RWPE1 (cell line): ENCODE measurements around the gene FAM83F.

Experiments used
- CTCF ChIA-PET: fragments of 350-600 bp; sonication (Branson Sonifier 250); formaldehyde crosslinking; extraction: SDS; loops from one replicate; lab custom pipeline; 2021; lab: Yijun Ruan, JAX
- POLR2A ChIA-PET: fragments of 400-600 bp; formaldehyde crosslinking; extraction: SDS; loops from one replicate; lab custom pipeline; 2020; ENCODE audit warnings: antibody characterized with exemption; ENCODE audit not compliant: low non-redundant PET; lab: Yijun Ruan, JAX
- DNase-seq: peaks from one replicate; pipeline ENCODE4 v3.0.0; 2012; ENCODE audit warnings: low spot score
- H3K27ac ChIP-seq: fragments of 450-650 bp; 2 replicates; pipeline ENCODE4 v1.5.1; 2017
- TF ChIP-seq, protein P1 (sequence below): fragments of 450-650 bp; conservative IDR thresholded peaks from 2 replicates; pipeline ENCODE4 v1.5.1; 2017; ENCODE audit warnings: low read depth, mild to moderate bottlenecking

FAM83F gene

DNA sequence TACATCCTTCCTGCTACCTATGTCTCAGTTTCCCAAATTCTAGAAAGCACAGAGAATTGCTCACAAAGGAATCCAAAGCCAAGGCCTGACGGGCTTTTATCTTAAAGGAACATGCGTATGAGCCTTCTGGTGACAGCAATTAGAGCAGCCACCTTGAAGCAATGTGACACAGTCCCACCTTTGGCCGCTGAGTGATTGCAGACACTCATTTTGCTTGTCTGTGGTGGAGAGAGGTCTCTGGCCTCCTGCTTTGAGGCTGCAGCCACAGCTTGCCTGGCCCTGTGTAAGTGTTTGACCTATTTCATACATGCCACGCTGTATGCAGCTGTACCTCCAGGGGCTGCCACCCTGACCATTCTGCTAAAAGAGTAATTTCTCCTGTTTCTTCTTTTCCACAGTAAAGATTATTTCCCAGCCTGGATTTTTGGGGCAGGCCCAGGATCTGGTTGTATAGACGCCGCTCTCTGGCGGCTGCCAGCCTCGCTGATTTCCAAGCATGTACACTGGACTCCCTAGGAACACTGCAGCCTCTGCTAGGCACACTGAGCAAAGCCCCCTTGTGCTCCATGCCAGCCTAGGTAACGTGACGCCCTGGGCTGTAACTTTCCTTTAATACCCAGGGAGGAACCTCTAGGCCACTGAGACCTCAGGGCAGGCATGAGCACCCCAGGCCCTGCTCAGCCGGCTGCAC is 35.7 kb upstream of the FAM83F start:
- TF ChIP-seq, protein P1, sequence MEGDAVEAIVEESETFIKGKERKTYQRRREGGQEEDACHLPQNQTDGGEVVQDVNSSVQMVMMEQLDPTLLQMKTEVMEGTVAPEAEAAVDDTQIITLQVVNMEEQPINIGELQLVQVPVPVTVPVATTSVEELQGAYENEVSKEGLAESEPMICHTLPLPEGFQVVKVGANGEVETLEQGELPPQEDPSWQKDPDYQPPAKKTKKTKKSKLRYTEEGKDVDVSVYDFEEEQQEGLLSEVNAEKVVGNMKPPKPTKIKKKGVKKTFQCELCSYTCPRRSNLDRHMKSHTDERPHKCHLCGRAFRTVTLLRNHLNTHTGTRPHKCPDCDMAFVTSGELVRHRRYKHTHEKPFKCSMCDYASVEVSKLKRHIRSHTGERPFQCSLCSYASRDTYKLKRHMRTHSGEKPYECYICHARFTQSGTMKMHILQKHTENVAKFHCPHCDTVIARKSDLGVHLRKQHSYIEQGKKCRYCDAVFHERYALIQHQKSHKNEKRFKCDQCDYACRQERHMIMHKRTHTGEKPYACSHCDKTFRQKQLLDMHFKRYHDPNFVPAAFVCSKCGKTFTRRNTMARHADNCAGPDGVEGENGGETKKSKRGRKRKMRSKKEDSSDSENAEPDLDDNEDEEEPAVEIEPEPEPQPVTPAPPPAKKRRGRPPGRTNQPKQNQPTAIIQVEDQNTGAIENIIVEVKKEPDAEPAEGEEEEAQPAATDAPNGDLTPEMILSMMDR, result no peak
- H3K27ac ChIP-seq, result no peak overlapping the region
- DNase-seq, result no peak
- ChIA-PET POLR2A (no interaction called here), CTCF (interaction anchor here (0.6 to 0.7 kb wide), 4 partner anchors 37 to 236 kb away, joined by 3 to 4 read pairs (median 4); no protein-coding TSS in a partner anchor)

DNA sequence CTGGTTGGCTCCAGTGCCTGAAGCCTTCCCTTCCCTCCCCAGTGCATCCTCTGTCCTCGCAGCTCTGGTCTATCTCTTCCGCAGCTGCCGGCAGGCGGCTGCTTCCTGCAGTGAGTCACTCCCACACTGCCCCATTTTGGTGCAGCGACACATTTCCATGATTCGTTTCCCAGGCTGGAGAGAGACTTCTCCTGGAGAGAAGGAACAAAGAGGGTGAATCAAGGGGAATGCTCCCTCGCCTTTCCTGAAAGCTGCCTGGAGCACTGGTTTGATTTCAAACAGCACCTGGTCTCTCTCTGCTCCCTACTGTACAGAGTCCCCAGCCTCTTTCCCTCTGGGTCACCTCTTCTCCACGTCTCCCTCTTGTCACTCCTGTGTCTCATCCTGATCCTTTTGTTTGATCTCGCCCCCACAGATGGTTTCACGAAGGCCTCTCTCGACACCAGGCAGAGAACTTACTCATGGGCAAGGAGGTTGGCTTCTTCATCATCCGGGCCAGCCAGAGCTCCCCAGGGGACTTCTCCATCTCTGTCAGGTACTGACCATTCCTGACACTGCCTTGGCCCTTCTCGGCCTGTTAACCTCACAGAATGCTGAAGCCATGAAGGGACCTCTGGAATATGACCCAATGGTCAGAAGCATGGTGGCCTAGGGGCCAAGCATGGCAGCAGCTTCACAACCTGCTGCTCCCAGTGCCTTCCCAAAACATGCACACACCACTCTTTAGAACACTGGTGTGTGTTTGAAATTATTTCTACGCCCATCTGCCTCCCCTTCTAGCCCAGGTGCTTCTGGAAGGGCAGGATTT is 34.9 kb upstream of the FAM83F start, which contains the start of gene TMA7B:
Gene TMA7B (plus strand): TSS at position 758 of the 808 bp plus-strand sequence. CDS start 3,978 bp downstream, outside the sequence.
- DNase-seq, result peak; percentile 20
- CTCF ChIA-PET, result interaction anchor here (0.6 to 0.7 kb wide), 4 partner anchors 36 to 237 kb away, joined by 3 to 4 read pairs (median 4); no protein-coding TSS in a partner anchor
- no peak within 1 kb of the TSS for H3K27ac ChIP-seq
- TF ChIP-seq, protein P1, result no peak
- POLR2A ChIA-PET, result no interaction called here

DNA sequence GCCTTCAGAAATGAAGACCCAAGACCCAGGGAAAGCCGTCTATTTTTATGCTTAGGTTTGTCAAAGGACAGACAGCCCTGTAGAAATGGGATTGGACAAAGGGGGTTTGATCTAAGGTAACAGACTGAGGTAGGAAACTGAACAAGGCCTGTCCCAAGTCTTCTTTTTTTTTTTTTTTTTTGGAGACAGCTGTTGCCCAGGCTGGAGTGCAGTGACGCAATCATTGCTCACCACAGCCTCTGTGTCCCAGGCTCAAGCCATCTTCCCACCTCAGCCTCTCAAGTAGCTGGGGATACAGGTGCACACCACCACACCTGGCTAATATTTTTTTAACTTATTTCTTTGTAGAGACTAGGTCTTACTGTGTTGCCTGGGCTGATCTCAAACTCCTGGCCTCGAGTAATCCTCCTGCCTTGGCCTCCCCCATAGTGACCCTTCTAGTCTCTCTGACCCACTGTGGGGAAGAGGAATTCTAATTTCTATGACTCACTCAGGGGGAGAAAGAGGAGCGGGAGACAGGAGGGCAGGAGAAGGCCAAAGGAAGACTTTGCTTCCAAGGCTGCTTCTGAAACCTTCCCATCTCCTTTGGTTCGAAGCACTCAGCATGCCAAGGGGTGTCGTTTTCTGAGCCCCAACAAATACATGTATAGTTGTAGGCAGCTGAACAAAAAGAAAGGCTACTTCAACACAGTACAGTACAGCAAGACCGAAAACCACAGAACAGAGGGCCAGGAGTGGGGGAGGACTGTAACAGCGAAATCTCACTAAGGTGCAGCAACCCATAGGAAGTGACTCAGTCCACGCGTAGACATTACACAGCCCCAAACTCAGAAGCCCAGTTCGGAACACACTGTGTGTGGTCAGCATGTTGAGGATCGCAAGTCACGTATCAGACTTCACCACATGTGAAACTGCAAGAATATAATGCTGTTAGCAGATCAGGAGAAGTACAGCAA is 33.7 kb upstream of the FAM83F start:
- DNase-seq, result no peak
- ChIA-PET POLR2A (interaction anchor here (0.6 kb wide), 1 partner anchor 12 kb away, joined by 5 read pairs; no protein-coding TSS in a partner anchor), CTCF (no interaction called here)
- TF ChIP-seq, protein P1, result no peak
- no peak overlapping the region for H3K27ac ChIP-seq

DNA sequence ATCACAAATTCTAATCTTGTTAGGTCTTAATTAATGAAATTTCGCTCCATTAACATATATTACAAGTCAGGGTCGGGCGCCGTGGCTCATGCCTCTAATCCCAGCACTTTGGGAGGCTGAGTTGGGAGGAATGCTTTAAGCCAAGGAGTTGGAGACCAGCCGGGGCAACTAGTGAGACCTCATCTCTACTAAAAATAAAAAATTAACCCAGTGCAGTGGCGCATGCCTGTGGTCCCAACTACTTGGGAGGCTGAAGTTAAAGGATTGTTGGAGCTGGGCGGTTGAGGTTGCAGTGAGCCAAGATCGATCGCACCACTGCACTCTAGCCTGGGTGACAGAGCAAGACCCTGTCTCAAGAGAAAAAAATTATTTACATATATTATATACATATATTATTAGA is 32.7 kb upstream of the FAM83F start:
- CTCF ChIA-PET, result interaction anchor here (0.7 kb wide), 1 partner anchor 241 kb away, joined by 3 read pairs; no protein-coding TSS in a partner anchor
- POLR2A ChIA-PET, result interaction anchor here (0.6 kb wide), 1 partner anchor 1281 kb away, joined by 5 read pairs; no protein-coding TSS in a partner anchor
- DNase-seq, result no peak
- H3K27ac ChIP-seq, result no peak overlapping the region
- TF ChIP-seq, protein P1, result no peak

DNA sequence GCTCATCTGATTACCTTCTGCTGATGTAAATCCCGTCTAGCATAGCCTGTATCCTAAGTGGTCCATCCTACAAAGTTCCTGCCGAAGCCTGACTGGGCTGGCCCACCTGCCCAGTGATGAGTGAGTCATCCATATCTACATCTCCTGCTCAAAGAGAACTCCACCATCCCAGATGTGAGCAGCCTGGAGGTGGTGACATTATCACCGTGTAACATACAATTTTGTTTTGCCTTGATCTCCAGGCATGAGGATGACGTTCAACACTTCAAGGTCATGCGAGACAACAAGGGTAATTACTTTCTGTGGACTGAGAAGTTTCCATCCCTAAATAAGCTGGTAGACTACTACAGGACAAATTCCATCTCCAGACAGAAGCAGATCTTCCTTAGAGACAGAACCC is 29.0 kb upstream of the FAM83F start:
- H3K27ac ChIP-seq, result no peak overlapping the region
- DNase-seq, result no peak
- ChIA-PET POLR2A (no interaction called here), CTCF (no interaction called here)
- TF ChIP-seq, protein P1, result no peak
